Memory B cell (primary cell): ENCODE results near the gene SYNGR4.

ENCODE experiments used
- ATAC-seq: fragments of 150-1000 bp; cut with Tn5 transposase; 2 replicates; pipeline ENCODE4 v1.10.0; 2021; ENCODE audit warnings: low read depth, mild to moderate bottlenecking, moderate library complexity
- DNase-seq, 2 donors: peaks; one replicate each; pipeline ENCODE4 v3.0.0; 2022; ENCODE audit warnings: low spot score in 2 of 2
- H3K27ac Mint-ChIP-seq: one replicate; pipeline ENCODE4 v1.8.0; 2022; ENCODE audit warnings: mild to moderate bottlenecking, moderate library complexity, mixed read lengths
- H3K27me3 Mint-ChIP-seq: one replicate; pipeline ENCODE4 v1.8.0; 2022; ENCODE audit warnings: mixed read lengths
- H3K36me3 Mint-ChIP-seq: one replicate; pipeline ENCODE4 v1.8.0; 2022; ENCODE audit warnings: mild to moderate bottlenecking, mixed read lengths
- H3K4me1 Mint-ChIP-seq: one replicate; pipeline ENCODE4 v1.8.0; 2022; ENCODE audit warnings: mixed read lengths
- H3K4me3 Mint-ChIP-seq: one replicate; pipeline ENCODE4 v1.8.0; 2022; ENCODE audit warnings: mild to moderate bottlenecking, moderate library complexity, mixed read lengths
- H3K9me3 Mint-ChIP-seq: one replicate; pipeline ENCODE4 v1.8.0; 2022; ENCODE audit warnings: mixed read lengths

The SYNGR4 gene

DNA sequence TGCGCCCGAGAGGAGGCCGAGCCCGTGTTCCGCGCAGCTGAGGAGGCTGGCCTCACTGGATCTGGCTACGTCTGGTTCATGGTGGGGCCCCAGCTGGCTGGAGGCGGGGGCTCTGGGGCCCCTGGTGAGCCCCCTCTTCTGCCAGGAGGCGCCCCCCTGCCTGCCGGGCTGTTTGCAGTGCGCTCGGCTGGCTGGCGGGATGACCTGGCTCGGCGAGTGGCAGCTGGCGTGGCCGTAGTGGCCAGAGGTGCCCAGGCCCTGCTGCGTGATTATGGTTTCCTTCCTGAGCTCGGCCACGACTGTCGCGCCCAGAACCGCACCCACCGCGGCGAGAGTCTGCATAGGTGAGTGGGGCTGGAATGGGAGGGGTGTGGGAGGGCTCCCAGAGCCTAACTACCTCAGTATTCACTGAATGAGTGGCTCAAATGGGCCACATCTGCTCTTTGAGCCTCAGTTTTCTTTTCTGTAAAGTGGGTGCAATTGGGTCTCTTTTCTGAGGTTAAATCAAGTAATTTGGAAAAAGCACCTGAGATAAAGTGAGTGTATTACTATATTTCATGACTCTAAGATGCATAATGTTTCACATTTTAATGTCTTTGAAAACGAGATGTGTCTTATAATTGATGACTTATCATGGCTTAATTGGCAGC, 41.0 kb downstream of the SYNGR4 start:
- Mint-ChIP-seq H3K27ac (no peak overlapping the region), H3K27me3 (peaks cover 20% of the 10 kb centered on the region), H3K36me3 (peaks cover 4% of the 10 kb centered on the region), H3K4me1 (peaks cover 5% of the 10 kb centered on the region), H3K4me3 (no peak overlapping the region), H3K9me3 (peaks cover 3% of the 10 kb centered on the region)
- DNase-seq (no peak), ATAC-seq (no peak)

DNA sequence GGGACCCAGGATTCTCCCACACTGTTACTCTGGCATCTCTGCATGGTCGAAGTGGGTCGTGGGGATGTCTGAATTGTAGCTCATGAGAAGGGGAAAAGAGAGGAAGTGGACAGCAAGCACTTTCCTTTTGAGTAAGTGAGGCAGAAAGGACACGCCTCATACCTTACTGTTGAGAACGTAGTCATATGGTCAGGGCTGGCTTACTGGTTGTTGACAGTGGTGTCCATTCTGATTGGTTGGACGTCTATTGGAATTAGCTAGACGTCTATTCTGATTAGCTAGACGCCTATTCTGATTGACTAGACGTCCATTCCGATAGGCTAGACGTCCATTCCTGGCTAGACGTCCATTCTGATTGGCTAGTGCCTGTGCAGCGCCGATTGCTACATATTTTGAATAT, 41.7 kb downstream of the SYNGR4 start:
- H3K27ac Mint-ChIP-seq = no peak overlapping the region
- H3K9me3 Mint-ChIP-seq = peaks cover 3% of the 10 kb centered on the region
- DNase-seq (no peak), ATAC-seq (no peak)
- peaks cover 5% of the 10 kb centered on the region for H3K4me1 Mint-ChIP-seq
- peaks cover 4% of the 10 kb centered on the region for H3K36me3 Mint-ChIP-seq
- H3K27me3 Mint-ChIP-seq = peaks cover 24% of the 10 kb centered on the region
- H3K4me3 Mint-ChIP-seq = no peak overlapping the region

DNA sequence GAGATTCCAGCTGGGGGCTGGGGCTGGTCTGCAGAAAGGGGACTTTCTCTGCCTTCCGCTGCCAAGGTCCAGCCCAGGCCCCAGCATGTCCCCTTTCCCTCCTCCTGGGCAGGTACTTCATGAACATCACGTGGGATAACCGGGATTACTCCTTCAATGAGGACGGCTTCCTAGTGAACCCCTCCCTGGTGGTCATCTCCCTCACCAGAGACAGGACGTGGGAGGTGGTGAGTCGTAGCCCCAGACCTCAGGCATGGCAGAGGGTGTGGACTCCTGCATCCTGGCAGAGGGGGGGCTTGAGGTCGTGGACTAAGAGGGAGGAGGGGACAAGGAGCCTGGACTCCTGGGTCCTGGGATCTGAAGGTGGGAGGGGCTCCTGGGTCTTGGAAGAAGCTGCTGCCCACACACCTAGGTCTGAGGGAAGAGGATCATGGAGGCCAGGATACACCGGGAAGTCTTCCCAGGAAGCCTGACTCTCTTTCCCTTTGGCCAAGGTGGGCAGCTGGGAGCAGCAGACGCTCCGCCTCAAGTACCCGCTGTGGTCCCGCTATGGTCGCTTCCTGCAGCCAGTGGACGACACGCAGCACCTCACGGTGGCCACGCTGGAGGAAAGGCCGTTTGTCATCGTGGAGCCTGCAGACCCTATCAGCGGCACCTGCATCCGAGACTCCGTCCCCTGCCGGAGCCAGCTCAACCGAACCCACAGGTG, 49.9 kb downstream of the SYNGR4 start:
- H3K4me3 Mint-ChIP-seq = no peak overlapping the region
- H3K36me3 Mint-ChIP-seq = no peaks in the 10 kb centered on the region
- DNase-seq (no peak), ATAC-seq (no peak)
- peaks cover 17% of the 10 kb centered on the region for H3K4me1 Mint-ChIP-seq
- peaks cover 19% of the 10 kb centered on the region for H3K27me3 Mint-ChIP-seq
- H3K27ac Mint-ChIP-seq = no peak overlapping the region
- H3K9me3 Mint-ChIP-seq = no peaks in the 10 kb centered on the region

- DNase-seq (no peak), ATAC-seq (peak; percentile 44)
- Mint-ChIP-seq H3K27me3 (peaks cover 18% of the 10 kb centered on the region), H3K4me1 (peaks cover 19% of the 10 kb centered on the region), H3K36me3 (no peaks in the 10 kb centered on the region), H3K4me3 (no peak overlapping the region), H3K9me3 (no peaks in the 10 kb centered on the region), H3K27ac (no peak overlapping the region)
Measured at GRCh38 chr19:48415395-48415794, 51.2 kb downstream of the SYNGR4 start.

DNA sequence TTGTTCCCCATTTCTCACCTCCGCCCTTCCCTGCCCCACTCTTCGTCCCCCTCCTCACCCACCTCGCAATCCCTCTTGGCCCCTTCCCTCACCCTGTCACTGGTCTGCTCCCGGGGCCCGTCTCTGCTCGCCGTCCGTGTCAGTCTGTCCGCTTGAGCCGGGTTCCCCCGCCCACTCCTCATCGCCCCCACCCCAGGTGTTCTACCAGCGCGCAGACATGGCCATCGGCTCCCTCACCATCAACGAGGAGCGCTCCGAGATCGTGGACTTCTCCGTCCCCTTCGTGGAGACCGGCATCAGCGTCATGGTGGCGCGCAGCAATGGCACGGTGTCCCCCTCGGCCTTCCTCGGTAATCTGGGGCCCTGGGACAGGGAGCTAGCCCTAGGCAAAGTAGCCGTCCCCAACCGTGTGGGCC, 51.6 kb downstream of the SYNGR4 start:
- ATAC-seq (no peak), DNase-seq (no peak)
- Mint-ChIP-seq H3K4me1 (peaks cover 19% of the 10 kb centered on the region), H3K9me3 (no peaks in the 10 kb centered on the region), H3K4me3 (peak overlapping the region; percentile 29), H3K27ac (no peak overlapping the region), H3K36me3 (no peaks in the 10 kb centered on the region), H3K27me3 (peaks cover 14% of the 10 kb centered on the region)

DNA sequence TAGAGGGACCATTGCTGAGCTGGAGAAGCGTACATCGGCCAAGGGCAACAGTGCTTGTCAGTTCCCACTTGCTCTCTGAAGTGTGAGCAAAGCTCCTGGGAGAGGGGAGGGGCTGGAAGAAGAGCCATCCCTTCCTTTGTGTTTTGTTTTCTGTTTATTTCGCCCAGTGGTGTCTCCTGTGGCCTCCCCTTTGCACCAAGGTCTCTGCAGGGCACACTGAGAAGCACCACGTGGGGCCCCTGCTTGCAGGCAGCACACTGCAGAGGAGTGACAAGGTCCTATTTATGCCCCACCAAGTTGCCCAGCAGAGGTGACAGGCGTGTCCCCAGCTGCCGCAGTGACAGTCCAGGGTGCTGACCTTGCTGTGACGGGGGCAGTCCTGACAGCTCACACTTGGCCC, 53.3 kb downstream of the SYNGR4 start:
- Mint-ChIP-seq H3K4me3 (no peak overlapping the region), H3K27me3 (peaks cover 12% of the 10 kb centered on the region), H3K4me1 (peaks cover 19% of the 10 kb centered on the region), H3K27ac (no peak overlapping the region), H3K9me3 (no peaks in the 10 kb centered on the region), H3K36me3 (no peaks in the 10 kb centered on the region)
- DNase-seq = no peak
- no peak for ATAC-seq

DNA sequence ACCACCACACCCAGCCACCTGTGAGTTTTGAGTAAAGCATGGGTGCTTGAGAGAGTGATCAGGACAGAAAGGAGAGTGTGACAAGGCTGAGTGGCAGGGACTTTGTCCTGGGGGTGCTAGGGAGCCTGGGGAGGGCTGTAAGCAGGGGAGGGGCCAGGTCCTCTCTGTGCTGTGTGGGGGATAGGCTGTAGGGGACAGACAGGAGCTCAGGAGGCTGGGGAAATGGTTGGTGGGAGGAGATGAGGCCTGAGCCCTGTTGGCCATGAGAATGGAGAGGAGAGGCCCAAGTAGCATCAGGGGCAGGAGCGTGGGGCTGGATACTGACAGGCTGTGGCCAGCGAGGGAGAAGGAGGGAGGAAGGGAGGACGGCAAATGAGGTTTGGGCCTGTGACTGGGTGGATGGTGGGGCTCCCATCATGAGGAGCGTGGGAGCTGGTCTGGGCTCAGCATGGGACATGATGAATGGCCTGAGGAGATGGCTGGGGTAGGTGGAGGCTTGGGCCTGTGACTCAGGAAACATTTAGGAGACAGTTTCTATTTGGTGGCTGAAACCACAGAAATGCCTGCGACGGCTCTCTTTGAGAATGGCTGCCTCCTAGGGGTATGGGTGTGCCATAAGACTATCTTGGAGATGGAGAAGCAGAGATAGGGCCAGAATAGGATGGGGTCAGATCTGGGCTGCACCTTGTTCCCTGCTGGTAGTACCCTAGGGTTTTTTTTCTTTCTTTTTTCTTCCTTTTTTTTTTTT, 54.3 kb downstream of the SYNGR4 start:
- Mint-ChIP-seq H3K27me3 (peaks cover 14% of the 10 kb centered on the region), H3K4me1 (peaks cover 19% of the 10 kb centered on the region), H3K4me3 (peak overlapping the region; percentile 85), H3K36me3 (no peaks in the 10 kb centered on the region), H3K9me3 (no peaks in the 10 kb centered on the region), H3K27ac (peak overlapping the region; percentile 9)
- no peak for DNase-seq
- peak; percentile 18 for ATAC-seq

DNA sequence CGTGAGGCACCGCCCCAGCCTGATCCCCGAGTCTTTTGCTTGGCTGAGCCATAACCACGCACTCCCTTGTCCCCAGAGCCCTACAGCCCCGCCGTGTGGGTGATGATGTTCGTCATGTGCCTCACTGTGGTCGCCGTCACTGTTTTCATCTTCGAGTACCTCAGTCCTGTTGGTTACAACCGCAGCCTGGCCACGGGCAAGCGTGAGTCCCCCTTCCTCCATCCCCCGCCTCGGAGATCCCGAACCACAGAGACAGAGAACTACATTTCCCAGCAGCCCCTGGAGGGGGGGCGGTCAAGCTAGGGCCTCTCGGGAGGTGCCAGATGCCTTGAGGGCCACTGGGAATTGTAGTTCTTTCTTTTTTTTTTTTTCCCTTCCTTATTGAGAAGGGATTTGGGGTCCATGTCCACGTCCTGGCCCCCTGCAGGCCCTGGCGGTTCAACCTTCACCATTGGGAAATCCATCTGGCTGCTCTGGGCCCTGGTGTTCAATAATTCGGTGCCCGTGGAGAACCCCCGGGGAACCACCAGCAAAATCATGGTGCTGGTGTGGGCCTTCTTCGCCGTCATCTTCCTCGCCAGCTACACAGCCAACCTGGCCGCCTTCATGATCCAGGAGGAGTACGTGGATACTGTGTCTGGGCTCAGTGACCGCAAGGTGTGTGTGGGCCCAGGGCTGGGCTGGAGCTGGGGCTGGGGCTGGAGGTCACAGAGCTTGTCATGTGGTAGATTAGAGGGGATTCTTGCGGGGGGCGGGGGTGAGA, 55.2 kb downstream of the SYNGR4 start:
- Mint-ChIP-seq H3K4me1 (peaks cover 13% of the 10 kb centered on the region), H3K36me3 (no peaks in the 10 kb centered on the region), H3K9me3 (no peaks in the 10 kb centered on the region), H3K27ac (peak overlapping the region; percentile 9), H3K27me3 (peaks cover 13% of the 10 kb centered on the region), H3K4me3 (peak overlapping the region; percentile 85)
- ATAC-seq (peak; percentile 86), DNase-seq (peak; percentile 59 to 64)

DNA sequence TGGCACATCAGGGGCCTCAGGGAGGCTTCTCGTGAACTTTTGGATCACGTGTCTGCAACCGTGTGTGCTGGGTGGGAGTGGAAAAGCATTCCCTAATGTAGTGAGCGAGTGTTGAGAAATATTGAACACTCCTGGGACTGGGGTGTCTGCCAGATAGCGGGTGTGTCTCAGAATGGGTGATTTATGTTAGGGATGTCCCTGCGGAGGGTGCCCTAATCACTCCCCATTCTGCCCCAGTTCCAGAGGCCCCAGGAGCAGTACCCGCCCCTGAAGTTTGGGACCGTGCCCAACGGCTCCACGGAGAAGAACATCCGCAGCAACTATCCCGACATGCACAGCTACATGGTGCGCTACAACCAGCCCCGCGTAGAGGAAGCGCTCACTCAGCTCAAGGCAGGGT, 57.4 kb downstream of the SYNGR4 start:
- Mint-ChIP-seq H3K4me1 (peaks cover 15% of the 10 kb centered on the region), H3K9me3 (no peaks in the 10 kb centered on the region), H3K36me3 (no peaks in the 10 kb centered on the region), H3K4me3 (no peak overlapping the region), H3K27me3 (peaks cover 11% of the 10 kb centered on the region), H3K27ac (no peak overlapping the region)
- DNase-seq (no peak), ATAC-seq (no peak)

DNA sequence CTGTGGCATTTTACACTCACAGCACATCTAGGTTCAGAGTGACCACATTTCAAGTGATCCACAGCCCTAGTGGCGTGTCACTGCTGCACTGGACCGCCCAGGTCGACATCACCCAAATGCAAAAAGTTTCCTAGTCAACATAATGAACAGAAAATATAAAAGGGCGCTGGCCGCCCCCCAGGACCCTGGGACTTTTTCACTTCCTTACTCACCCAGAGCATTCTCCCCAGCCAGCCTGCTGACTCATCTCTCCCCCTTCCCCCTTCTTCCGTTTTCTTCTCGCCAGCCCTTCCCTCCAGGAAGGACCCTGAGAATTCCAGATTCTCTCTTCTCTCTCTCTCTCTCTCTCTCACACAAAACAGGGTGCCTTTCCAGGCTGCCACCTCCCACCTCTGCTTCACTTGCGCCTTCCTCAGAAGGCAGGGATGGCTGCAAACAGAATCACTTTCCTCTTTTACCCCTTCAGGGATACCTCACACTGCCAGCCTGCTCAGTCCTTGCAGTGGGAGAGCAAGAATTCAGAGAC, 60.6 kb downstream of the SYNGR4 start:
- ATAC-seq = no peak
- no peak for DNase-seq

More for the DNA sequence above, 60.6 kb downstream of the SYNGR4 start:
- peaks cover 5% of the 10 kb centered on the region for H3K27me3 Mint-ChIP-seq
- no peaks in the 10 kb centered on the region for H3K36me3 Mint-ChIP-seq
- H3K4me1 Mint-ChIP-seq = peaks cover 6% of the 10 kb centered on the region
- H3K4me3 Mint-ChIP-seq = no peak overlapping the region
- H3K9me3 Mint-ChIP-seq = no peaks in the 10 kb centered on the region
- no peak overlapping the region for H3K27ac Mint-ChIP-seq
